Prostate gland (tissue), 2 donors: ENCODE data around the gene LAD1. TPM values are rescaled to one million over a fixed set of nuclear protein-coding genes. Genes with fewer than 3 reads are reported as not detected.

ENCODE experiments used
- DNase-seq: peaks from one replicate; pipeline ENCODE4 v3.0.0-alpha.2; 2019; ENCODE audit warnings: low spot score
- H3K27ac ChIP-seq, 2 donors: fragments of 200-600 bp; sonication (generic); 2 replicates each; pipeline ENCODE4 v1.5.1; 2017 to 2019
- H3K27me3 ChIP-seq: fragments of 200-600 bp; sonication (generic); replicated peaks from 2 replicates; pipeline ENCODE4 v1.5.1; 2019; ENCODE audit not compliant: insufficient read depth
- H3K36me3 ChIP-seq, 2 donors: fragments of 200-600 bp; sonication (generic); 1 replicate in 1 of 2; 2 replicates in 1 of 2; pipeline versions ENCODE4 v1.5.1 to v1.8.1; 2017 to 2019
- H3K4me1 ChIP-seq: fragments of 200-600 bp; sonication (generic); replicated peaks from 2 replicates; pipeline ENCODE4 v1.5.1; 2019
- H3K4me3 ChIP-seq, 2 donors: fragments of 200-600 bp; sonication (generic); 2 replicates each; pipeline ENCODE4 v1.5.1; 2017 to 2019
- H3K9me3 ChIP-seq: fragments of 200-600 bp; sonication (generic); 2 replicates; pipeline ENCODE4 v1.5.1; 2017
- CTCF ChIP-seq, 4 experiments: fragments of 200-600 bp in 2 of 4; fragments of 450-650 bp in 2 of 4; sonication (generic) in 2 of 4; IDR thresholded peaks; 1 replicate in 3 of 4; 2 replicates in 1 of 4; pipeline ENCODE4 v1.5.1; 2016 to 2019; ENCODE audit warnings: antibody characterized with exemption in 4 of 4, mild to moderate bottlenecking in 2 of 4, moderate library complexity in 2 of 4
- POLR2A ChIP-seq: fragments of 450-650 bp; IDR thresholded peaks from one replicate; pipeline ENCODE4 v1.6.1; 2016; ENCODE audit warnings: antibody characterized with exemption, mild to moderate bottlenecking
- POLR2AphosphoS5 ChIP-seq: sonication (generic); formaldehyde crosslinking; IDR thresholded peaks from one replicate; pipeline ENCODE4 v1.6.1; 2017; ENCODE audit warnings: antibody characterized with exemption
- WGBS: methylation state at CpG from one replicate; pipeline ENCODE4 v1.1.5; 2018; 5-methylcytosine and 5-hydroxymethylcytosine counted together
- intact Hi-C: fragments of 100-400 bp; cut with DNase I; formaldehyde crosslinking; loops from one replicate; pipeline ENCODE4 v1.14.2; 2022
- total RNA-seq, 2 donors: library from RNA; depleted of rRNA; stranded (reverse); fragments of >200 nt; gene quantifications; one replicate each; pipeline ENCODE4 v1.1.0, GENCODE V29; 2016

Gene LAD1
- total RNA-seq, 2 donors from 2014 or later = 12.8 to 26.8 TPM

DNA sequence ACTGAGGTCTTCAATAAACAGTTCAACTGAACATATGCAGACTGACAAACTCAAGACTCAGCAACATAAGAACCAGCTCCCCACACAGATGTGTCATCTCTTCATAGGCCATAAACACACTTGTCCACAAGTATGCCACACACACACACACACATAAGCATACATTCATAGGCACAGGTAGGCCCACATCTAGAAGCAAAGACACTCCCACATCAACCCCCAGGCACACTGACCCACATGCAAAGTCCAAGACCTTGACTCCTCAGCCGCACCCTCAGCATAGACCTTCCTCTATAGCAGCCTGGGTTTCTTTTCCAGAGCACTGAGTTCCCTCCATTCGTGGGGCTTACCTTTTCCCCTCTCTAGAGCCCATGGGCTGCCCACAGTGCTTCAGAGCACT is 1.4 kb downstream of the LAD1 start:
- Histone ChIP-seq H3K27ac (peak overlapping the region in 1 of 2 donors; percentile 26), H3K4me1 (no peaks in the 10 kb centered on the region), H3K27me3 (no peaks in the 10 kb centered on the region), H3K36me3 (no peaks in the 10 kb centered on the region), H3K9me3 (no peaks in the 10 kb centered on the region), H3K4me3 (no peak overlapping the region)
- intact Hi-C loops = no loop called here
- 78% methylated on average over 2 of the region's 2 CpGs for WGBS
- TF ChIP-seq POLR2AphosphoS5 (no peak), POLR2A (no peak), CTCF (IDR thresholded peaks at IDR 0.05) (no peak)
- DNase-seq = no peak

GRCh38 chr1:201396861-201397464 is 2.2 kb downstream of the LAD1 start:
- Histone ChIP-seq H3K4me1 (no peaks in the 10 kb centered on the region), H3K9me3 (no peaks in the 10 kb centered on the region), H3K36me3 (no peaks in the 10 kb centered on the region), H3K4me3 (no peak overlapping the region), H3K27ac (no peak overlapping the region), H3K27me3 (no peaks in the 10 kb centered on the region)
- intact Hi-C loops = no loop called here
- TF ChIP-seq POLR2A = peak; percentile 39
- peak; percentile 32 for TF ChIP-seq POLR2AphosphoS5
- no peak for TF ChIP-seq CTCF (IDR thresholded peaks at IDR 0.05)
- WGBS = 53% methylated on average over 5 of the region's 10 CpGs
- peak; percentile 71 for DNase-seq

GRCh38 chr1:201395936-201396335 is 3.2 kb downstream of the LAD1 start:
- no peaks in the 10 kb centered on the region for H3K4me1 ChIP-seq
- H3K27ac ChIP-seq = no peak overlapping the region
- H3K36me3 ChIP-seq = no peaks in the 10 kb centered on the region
- intact Hi-C loops = no loop called here
- H3K4me3 ChIP-seq = no peak overlapping the region
- DNase-seq = no peak
- TF ChIP-seq CTCF (IDR thresholded peaks at IDR 0.05) (no peak), POLR2A (no peak), POLR2AphosphoS5 (no peak)
- WGBS = 95% methylated on average over 3 of the region's 4 CpGs
- no peaks in the 10 kb centered on the region for H3K27me3 ChIP-seq
- no peaks in the 10 kb centered on the region for H3K9me3 ChIP-seq

- intact Hi-C loops = no loop called here
- no peaks in the 10 kb centered on the region for H3K9me3 ChIP-seq
- WGBS = 76% methylated on average over 3 of the region's 3 CpGs
- H3K27me3 ChIP-seq = no peaks in the 10 kb centered on the region
- TF ChIP-seq POLR2AphosphoS5 = no peak
- no peak for TF ChIP-seq CTCF (IDR thresholded peaks at IDR 0.05)
- TF ChIP-seq POLR2A = no peak
- H3K4me3 ChIP-seq = no peak overlapping the region
- DNase-seq = no peak
- no peaks in the 10 kb centered on the region for H3K36me3 ChIP-seq
- no peaks in the 10 kb centered on the region for H3K4me1 ChIP-seq
- H3K27ac ChIP-seq = no peak overlapping the region
Observed at GRCh38 chr1:201394591-201394990, 4.5 kb downstream of the LAD1 start.

GRCh38 chr1:201393076-201393475 is 6.0 kb downstream of the LAD1 start:
- intact Hi-C loops = no loop called here
- DNase-seq = no peak
- Histone ChIP-seq H3K27me3 (no peaks in the 10 kb centered on the region), H3K4me3 (no peak overlapping the region), H3K4me1 (no peaks in the 10 kb centered on the region), H3K9me3 (no peaks in the 10 kb centered on the region), H3K27ac (no peak overlapping the region), H3K36me3 (no peaks in the 10 kb centered on the region)
- WGBS = 54% methylated on average over 3 of the region's 3 CpGs
- no peak for TF ChIP-seq CTCF (IDR thresholded peaks at IDR 0.05)
- TF ChIP-seq POLR2AphosphoS5 = no peak
- no peak for TF ChIP-seq POLR2A
